GM20431 (cell line): ENCODE measurements around the gene GSTP1.
"Not testable (repeated sequence)": the region's sequence is repeated elsewhere in the genome, so short reads cannot be mapped to it uniquely, and the experiment has no call there.

Experiments
- in situ Hi-C: fragments of 300-500 bp; cut with MseI, MboI; formaldehyde crosslinking; loops from one replicate; pipeline ENCODE4 v1.15.0; 2020; ENCODE audit warnings: low sequenced_read_pairs; ENCODE audit not compliant: unreplicated experiment

GSTP1 gene

GRCh38 chr11:67612751-67613150 lies 29.1 kb downstream of the GSTP1 start:
- in situ Hi-C loops = no loop called here

GRCh38 chr11:67613313-67613959 lies 29.8 kb downstream of the GSTP1 start:
- in situ Hi-C loops = no loop called here

- in situ Hi-C loops = no loop called here
Observed at GRCh38 chr11:67613960-67614715, 30.5 kb downstream of the GSTP1 start.

GRCh38 chr11:67614730-67615714 lies 31.4 kb downstream of the GSTP1 start:
- in situ Hi-C loops = no loop called here

- in situ Hi-C loops = no loop called here
Observed at GRCh38 chr11:67615728-67616430, 32.3 kb downstream of the GSTP1 start.

- in situ Hi-C loops = no loop called here
Observed at GRCh38 chr11:67616431-67617242, 33.0 kb downstream of the GSTP1 start.

- in situ Hi-C loops = no loop called here
Observed at GRCh38 chr11:67617243-67617953, 33.8 kb downstream of the GSTP1 start.

GRCh38 chr11:67618901-67619659 lies 35.5 kb downstream of the GSTP1 start:
- in situ Hi-C loops = not testable (repeated sequence)

GRCh38 chr11:67619683-67620618 lies 36.3 kb downstream of the GSTP1 start:
- in situ Hi-C loops = not testable (repeated sequence)

GRCh38 chr11:67620621-67621020 lies 37.0 kb downstream of the GSTP1 start:
- in situ Hi-C loops = not testable (repeated sequence)

GRCh38 chr11:67621928-67622327 lies 38.3 kb downstream of the GSTP1 start:
- in situ Hi-C loops = not testable (repeated sequence)

- in situ Hi-C loops = not testable (repeated sequence)
Observed at GRCh38 chr11:67622905-67623304, 39.3 kb downstream of the GSTP1 start.

GRCh38 chr11:67623795-67624194 lies 40.2 kb downstream of the GSTP1 start:
- in situ Hi-C loops = not testable (repeated sequence)

GRCh38 chr11:67626131-67626833 lies 42.7 kb downstream of the GSTP1 start:
- in situ Hi-C loops = not testable (repeated sequence)

- in situ Hi-C loops = no loop called here
Observed at GRCh38 chr11:67626970-67627369, 43.4 kb downstream of the GSTP1 start.

- in situ Hi-C loops = no loop called here
Observed at GRCh38 chr11:67627441-67627811, 43.8 kb downstream of the GSTP1 start.
